HG03469 (cell line): Measurements from ENCODE around the gene BBC3.
"Not testable (repeated sequence)": the region's sequence is repeated elsewhere in the genome, so short reads cannot be mapped to it uniquely, and the experiment has no call there.

Experiments used
- ATAC-seq: cut with Tn5 transposase; IDR thresholded peaks from one replicate; pipeline ENCODE4 v1.9.1; 2021; ENCODE audit warnings: mild to moderate bottlenecking, moderate library complexity, moderate number of reproducible peaks; ENCODE audit not compliant: unreplicated experiment

The BBC3 gene

DNA sequence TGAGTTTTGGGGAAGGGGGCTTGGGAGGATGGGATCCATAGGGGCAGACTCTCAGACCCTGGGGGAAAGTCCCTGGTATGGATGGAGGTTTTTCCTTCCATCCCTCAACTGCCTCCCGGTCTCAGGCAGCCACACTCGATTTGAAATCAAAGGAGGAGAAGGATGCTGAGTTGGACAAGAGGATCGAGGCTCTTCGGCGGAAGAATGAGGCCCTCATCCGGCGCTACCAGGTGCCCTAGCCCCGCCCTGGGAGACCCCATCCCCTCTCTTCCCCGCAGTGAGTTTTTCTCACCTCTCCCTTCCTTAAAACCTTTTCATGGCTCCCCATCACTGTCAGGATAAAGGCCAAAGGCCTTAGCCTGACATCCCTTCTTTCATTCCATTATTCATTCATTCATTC lies 27.4 kb upstream of the BBC3 start:
- ATAC-seq: no peak

DNA sequence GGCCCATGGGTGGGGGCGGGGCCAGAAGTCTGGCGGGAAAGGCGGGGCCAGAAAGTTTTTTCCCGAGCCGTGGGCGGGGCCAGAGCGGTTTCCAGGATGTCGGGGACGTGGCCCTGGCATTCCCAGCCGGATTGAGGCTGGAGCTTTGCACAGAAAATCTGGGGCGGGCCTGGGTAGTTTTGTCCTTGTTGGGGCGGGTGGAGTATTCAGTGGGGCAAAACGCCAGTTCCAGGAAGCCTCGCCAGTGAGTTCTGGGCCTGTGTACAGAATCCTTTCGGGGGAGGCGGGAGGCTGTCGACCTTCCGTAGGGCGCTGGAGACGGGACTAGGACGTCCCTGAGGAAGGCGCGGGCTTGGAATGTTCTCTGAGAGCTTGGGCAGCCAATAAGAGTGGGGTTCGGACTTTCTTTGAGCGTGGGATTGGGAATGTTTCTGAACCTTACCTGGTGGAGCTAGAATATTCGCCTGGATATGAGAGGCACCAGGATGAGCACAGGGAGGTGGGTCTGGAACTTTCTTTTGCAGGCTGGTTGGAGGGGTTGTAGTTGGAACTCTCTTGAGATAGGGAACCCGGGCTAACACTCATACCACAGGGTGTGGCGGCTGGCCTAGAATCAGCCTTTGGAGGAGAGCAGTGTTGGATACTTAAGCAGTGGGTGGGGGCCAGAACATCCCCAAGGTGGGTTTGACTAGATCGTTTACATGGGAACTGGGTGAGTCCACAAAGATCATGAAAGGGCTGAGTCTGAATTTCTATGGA lies 26.6 kb upstream of the BBC3 start:
- no peak for ATAC-seq

DNA sequence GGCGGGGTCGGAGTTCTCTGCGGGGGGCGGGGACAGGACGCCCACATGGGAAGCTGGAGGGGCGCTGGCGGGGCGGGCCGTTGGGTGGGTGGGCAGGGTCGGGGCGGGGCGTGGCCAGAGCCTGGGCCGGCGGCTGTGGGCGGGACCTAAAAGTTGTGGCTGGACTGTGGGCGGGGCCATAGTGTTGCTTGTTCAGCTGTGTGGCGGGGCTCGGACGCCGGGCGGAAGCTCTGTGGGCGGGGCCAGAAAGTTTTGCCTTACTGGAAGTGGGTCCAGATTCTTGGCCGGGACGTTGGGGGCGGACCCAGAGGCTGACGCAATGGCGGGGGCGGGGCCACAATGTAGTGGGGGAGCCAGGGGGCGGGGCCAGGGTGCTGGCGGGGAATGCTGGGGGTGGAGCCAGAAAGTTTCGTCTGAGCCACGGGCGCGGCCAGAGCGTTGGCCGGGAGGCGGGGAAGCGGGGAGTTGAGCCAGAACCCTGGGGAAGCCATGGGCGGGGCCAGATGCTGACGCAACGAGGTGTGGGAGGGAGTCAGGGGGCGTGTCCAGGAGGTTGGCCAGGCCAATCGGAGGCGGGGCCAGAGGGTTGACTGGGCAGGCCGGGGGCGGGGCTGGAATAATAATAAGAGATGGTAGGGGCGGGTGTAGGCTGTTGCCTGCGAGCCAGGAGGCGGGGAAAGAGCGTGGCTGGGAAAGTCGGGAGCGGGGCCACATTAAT lies 25.9 kb upstream of the BBC3 start:
- peak; percentile 45 for ATAC-seq

DNA sequence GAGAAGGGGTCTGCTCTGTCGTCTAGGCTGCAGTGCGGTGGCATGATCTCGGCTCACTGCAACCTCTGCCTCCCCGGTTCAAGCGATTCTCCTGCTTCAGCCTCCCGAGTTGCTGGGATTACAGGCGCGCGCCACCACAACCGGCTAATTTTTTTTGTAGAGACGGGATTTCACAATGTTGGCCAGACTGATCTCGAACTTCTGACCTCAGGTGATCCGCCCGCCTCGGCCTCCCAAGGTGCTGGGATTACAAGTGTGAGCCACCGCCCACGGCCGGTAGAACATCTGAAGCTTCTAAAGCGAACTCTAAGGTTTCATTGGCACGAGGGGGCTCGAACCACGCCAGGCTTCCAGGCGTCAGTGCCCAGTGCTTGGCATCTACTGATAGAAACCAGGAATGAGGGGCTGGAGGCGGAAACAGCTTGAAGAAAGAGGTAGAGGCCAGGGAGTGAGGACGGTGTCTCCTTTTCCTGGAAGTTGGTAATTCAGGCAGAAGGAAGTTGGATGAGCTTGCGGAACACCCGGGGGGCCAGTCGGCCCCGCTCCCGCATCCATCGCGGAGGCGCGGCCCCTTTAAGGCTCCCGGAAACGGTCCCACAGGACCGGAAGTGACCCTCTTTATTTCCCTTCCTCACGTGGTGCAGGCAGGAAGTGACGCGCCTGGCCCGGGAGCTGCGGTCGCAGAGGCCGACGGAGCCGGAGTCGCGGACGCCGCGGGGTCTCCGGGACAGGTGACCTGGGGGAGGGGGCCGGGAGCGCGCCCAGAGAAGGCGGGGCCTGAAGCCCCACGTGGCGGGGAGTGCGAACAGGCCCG lies 25.1 kb upstream of the BBC3 start, which contains the start of gene CCDC9:
CCDC9 (plus strand) TSS at position 647 of the 814 bp plus-strand sequence. CDS start 1,876 bp downstream, outside the sequence.
- ATAC-seq: peak; percentile 35

DNA sequence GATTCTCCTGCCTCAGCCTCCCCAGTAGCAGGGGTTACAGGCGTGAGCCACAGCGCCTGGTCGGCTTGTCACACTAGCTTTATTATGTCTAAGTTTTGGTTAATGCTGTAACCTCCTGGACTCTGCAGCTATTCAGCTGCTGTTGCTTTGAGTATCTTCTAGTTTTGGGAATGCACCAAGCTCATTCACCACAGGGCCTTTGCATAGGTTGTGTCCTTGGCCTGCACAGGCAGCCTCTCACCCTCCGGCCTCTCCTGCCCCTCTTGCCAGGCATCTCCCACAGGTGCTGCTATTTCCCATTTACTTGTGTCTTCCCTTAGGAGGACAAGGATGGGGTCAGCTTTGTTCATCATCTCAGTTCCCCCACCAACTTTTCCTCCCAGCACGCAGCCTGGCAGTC lies 23.0 kb upstream of the BBC3 start:
- ATAC-seq: no peak

DNA sequence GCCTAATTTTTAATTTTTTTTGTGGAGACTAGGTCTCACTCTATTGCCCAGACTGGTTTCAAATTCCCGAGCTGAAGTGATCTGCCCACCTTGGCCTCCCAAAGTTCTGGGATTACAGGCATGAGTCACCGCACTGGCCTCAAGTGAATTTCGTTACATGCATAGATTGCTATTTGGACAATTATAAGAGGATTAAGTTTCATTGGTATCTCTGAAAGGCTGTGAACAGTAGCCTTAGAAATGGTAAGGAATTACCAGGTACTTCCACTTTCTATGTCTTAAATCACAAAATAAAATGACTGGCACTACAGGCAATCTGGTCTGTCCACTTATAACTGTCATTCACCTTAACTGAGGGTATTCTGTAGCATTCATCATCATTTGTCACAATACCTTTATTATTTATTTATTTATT lies 22.5 kb upstream of the BBC3 start:
- no peak for ATAC-seq

DNA sequence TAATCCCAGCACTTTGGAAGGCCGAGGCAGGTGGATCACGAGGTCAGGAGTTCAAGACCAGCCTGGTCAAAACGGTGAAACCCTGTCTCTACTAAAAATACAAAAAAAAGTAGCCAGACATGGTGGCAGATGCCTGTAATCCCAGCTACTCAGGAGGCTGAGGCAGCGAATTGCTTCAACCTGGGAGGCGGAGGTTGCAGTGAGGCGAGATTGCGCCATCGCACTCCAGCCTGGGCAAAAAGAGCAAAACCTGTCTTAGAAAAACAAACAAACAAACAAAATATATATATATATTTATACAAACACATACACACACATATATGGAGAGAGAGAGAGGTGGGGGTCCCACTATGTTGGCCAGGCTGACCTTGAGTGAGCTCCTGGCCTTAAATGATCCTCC lies 22.0 kb upstream of the BBC3 start:
- ATAC-seq: not testable (repeated sequence)

DNA sequence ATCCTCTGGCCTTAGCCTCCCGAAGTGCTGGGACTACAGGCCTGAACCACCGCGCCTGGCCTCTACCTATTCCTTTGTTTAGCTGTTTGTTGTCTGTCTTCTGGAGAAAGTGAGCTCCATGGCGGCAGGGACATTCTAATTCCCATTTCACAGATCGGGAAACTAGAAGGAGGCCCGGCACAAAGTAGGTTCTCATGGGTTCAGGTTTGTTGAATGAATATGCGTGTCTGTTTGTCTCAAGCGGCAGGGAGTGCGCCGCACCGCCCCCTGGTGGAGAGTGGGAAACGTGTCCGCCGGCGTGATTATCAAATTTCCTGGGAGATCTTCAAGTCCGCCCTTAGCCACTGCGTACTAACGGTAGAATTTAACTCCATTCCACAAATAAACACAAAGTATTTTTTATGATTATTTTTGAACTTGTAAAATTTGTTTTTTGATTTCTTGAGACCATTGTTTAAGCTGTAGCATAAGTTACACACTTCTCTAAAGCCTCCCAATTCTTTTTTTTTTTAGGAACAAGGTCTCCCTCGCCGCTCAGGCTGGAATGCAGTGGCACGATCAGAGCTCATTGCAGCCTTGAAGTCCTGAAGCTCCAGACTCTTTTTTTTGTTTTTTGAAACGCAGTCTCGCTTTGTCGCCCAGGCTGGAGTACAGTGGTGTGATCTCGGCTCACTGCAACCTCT lies 16.4 kb upstream of the BBC3 start:
- no peak for ATAC-seq

DNA sequence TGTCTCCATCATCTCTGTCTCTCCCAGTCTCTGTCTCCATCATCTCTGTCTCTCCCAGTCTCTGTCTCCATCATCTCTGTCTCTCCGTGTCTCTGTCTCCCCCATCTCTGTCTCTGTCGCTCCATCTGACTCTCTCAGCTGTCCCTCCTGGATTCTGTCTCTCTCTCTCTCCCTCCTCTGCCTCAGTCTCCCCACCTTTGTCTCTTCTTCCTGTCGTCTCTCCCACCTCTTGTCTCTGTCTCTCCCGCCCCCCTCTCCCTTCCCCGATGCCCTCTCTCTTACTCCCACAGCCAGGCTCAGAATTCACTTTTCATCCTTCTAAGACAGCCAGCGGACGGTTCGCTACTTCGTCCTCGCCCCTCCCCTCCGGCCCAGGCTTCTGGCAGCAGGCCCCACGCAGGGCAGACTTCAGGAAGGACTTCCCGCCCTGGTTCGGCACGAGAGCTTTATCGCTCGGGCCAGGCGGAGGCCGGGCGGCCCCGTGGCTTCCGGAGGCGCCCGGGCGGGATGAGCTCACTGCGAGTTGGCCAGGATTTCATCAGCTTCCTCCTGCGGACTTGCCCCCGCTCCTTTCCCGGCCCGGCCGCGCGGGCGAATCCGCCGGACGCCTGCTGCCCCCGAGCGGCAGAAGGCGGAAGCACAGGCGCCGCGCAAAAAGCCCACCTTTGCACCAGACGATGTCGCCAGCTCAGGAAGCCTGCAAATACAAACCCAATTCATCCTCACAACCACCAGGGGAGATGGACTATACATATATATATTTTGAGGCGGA lies 13.0 kb upstream of the BBC3 start:
- ATAC-seq: peak; percentile 54

DNA sequence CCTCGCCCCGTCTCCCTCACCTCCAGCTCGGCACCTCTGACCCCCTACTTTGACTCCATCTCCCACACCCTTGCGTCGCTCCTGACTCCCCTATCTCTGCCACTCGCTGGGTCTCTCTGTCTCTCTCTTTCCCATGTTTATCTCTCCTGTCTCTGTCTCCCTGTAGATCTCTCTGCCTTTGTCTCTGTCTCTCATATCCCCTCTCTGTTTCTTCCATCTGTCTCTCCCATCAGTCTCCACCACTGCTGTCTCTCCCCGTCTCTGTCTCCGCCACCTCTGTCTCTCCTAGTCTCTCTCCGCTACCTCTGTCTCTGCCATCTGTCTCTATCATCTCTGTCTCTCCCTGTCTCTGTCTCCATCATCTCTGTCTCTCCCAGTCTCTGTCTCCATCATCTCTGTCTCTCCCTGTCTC lies 12.4 kb upstream of the BBC3 start:
- ATAC-seq: no peak

DNA sequence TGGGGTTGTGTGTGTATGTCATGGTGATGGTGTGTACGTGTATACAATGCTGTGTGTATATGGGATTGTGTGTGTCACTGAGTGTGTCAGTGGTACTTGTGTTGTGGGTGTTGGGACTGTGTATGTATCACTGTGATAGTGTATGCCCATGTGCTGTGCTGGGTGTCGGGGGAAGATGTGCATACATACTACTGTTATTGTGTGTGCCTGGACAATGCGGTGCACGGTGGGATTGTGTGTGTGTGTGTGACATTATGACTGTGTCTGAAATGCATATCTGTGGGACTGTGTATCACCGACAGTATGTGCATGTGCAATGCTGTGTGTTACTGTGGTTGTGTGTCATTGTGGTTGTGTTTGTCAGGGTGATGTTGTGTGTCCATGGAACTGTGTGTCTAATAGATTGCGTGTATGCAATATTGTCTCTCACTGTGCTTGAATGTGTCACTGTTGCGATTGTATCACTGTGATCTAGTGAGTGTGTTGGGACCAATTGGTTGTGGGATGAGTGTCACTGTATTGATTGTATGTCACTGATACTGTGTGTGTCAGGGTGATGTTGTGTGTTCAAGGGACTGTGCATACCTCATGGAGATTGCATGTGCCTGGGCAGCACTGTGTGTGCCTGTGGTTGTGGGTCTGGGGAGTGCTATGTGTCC lies 11.0 kb upstream of the BBC3 start:
- no peak for ATAC-seq

DNA sequence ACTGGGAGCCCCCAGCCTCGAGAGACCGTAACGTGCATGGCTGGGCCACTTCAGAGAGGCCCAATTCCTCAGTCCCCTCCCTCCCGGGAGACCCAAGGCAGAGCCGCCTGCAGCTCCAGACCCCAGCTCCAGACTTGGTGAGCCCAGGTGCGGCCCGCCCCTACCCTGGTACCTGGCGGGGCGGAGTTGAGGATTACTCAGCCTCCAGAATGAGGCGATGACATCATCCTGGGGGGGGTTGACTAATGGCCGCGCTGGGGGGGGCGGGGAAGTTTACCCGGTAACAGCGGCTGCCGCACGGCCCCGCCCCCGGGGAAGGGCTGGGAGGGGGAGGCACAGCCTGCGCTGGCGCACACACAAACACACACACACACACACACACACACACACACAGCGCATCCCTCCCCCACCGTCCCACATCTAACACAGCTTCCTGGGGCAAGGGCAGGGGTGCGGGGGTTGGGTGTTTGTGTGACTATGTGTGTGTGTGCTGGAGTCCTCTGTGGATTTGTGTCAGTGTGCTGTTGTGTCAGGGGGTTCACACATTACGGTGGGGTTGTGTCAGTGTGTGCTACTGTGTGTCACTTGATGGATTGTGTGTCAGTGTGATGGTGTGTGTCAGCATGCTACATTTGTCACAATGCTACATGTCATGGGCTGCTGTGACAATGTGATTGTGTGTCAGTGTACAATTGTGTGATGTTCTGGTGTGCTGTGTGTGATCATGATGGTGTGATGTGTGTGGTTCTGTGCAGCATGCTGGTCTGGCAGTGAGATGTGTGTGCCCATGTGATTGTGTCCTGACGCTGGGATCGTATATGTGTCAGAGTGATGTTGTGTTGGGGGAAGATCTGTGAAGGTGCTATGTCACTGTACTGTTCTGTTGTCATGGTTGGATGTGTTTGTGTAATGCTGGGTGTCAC lies 10.3 kb upstream of the BBC3 start:
- ATAC-seq: no peak

DNA sequence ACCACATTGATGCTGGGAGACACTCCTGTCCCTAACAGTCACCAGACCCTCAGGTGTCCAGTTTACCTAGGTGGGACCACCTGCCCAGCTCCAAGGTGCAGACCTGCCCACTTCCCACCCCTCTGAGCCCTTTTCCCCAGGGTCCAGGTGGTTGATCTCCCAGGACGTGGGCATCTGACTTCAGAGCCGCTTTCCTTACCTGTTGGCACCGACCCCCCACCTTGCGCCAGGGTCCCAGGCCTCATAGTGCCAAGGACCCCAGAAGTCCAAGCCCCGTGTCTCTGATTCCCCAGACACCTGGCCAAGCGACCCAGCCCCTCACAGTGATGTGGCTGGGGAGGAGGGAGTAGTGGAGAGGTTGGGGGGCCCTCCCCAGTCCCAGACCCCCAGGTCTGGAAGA lies 9.6 kb upstream of the BBC3 start:
- ATAC-seq: no peak

DNA sequence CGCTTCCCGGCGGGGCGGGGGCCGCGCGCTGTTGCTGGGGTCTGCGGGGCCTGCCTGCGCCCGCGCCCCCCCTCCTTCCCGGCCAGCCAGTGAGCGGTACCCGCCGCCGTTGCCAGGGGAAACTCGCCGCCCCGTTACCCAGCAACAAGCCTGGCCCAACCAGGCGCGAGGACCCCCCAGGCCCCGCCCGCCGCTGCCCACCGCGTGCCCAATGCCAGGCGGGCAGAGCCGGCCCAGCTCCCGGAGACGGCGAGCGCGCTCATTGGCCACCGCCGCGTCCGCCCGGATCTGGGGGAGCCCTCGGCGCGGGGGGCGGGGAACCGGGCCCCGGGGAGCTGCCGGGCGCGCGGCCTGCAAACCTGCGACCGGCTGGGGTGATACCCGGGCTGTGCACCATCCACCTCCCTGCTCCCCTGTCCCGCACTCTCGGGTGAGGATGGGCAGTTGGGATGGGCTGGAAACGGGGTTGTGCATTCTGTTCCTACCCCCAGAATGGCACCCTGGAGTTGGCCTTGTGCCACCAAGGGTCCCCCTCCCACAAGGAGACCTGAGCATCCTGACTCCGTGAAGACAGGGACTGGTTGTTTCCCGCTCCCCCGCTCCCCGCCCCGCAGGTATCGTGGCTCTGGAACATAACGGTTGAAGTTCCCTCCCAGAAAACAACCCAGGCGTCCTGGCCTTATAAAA lies 8.8 kb upstream of the BBC3 start:
- no peak for ATAC-seq

DNA sequence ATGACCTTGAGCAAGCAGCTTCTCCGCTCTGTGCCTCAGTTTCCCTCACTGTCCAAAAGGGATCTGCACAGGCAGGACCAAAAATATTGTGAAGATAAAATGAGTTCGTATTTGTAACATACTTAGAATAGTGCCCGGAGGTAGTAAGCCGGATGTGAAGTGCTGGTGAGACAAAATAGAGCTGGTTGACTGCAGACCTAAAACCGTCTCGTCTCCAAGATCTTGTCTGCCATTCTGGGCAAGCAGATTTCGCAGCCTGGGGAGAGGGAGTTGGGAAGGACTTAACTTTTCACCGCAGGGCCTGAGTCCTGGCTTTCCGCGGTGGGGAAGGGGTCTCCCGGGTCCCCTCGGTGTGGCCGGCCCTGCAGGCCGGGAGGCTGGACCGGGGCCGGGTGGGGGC lies 8.2 kb upstream of the BBC3 start:
- no peak for ATAC-seq

DNA sequence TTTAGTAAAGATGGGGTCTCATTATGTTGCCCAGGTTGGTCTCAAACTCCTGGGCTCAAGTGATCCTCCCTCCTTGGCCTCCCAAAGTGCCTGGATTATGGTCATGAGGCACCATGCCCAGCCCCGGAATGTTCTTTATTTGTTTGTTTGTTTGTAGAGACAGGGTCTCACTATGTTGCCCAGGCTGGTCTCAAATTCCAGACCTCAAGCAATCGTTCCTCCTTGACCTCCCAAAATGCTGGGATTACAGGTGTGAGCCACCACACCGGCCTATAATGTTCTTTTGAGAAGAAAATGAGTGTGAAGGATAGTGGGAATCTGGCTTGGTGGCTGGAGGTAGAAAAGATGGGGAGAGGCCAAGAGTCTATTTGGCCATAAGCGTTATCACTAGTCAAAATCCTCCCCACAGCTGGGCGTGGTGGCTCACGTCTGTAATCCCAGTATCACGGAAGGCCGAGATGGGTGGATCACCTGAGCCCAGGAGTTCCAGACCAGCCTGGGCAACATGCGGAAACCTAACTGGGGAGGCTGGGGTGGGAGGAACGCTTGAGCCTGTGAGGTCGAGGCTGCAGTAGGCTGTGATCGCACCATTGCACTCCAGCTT lies 5.2 kb upstream of the BBC3 start:
- ATAC-seq: no peak

DNA sequence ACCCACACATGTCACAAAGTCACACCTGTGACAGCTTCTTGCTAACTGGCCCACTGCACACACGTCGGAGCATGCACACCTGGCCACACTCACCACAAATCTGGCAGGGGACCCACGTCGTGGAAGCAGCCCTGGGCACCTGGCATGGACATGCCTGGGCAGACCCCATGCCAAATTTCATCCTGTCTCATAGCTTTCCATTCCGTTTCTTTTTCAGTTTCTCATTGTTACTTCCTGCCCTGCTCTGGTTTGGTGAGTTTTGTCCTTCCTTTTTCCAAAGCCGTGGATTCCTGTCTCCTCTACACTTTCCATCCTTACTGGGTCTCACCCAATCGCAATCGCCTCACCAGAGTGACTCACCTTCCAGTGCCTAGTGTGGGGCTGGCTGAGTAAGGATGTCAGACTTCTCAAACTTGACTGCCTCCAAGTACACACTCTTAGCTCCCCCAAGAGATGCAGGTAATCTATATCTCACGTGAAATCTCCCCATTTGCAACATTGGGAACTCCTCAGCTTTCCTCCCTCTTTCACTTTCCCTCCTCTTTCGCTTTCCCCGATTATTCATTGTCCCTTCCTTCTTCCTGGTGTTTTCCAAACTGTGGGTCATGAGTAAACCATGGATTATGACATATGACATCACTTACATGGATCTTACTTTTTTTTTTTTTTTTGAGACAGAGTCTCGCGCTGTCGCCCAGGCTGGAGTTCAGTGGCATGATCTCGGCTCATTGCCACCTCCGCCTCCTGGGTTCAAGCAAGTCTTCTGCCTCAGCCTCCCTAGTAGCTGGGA lies 1.6 kb upstream of the BBC3 start:
- no peak for ATAC-seq
